H9 (cell line): ENCODE results near the gene GRK3. TPM values are rescaled to one million over a fixed set of nuclear protein-coding genes. Genes with fewer than 3 reads are reported as not detected.

Experiments
- DNase-seq: peaks from one replicate; pipeline ENCODE4 v3.0.0-alpha.2; 2017
- H2AFZ ChIP-seq: one replicate; pipeline ENCODE4 v1.6.1; 2013; ENCODE audit warnings: mild to moderate bottlenecking, low read length, control low read depth, moderate library complexity
- H2AK5ac ChIP-seq: 2 replicates; pipeline ENCODE4 v1.6.1; 2013; ENCODE audit warnings: low read length, control low read depth, mixed read lengths; ENCODE audit not compliant: insufficient read length
- H2BK120ac ChIP-seq: one replicate; pipeline ENCODE4 v1.6.1; 2013; ENCODE audit warnings: low read depth, mild to moderate bottlenecking, low read length, control low read depth, inconsistent platforms; ENCODE audit not compliant: poor library complexity, severe bottlenecking
- H2BK12ac ChIP-seq: 2 replicates; pipeline ENCODE4 v1.6.1; 2013; ENCODE audit warnings: low read length, control low read depth, mixed read lengths, low read depth; ENCODE audit not compliant: insufficient read length
- H2BK15ac ChIP-seq: 2 replicates; pipeline ENCODE4 v1.6.1; 2013; ENCODE audit warnings: low read depth, low read length, control low read depth
- H2BK20ac ChIP-seq: one replicate; pipeline ENCODE4 v1.6.1; 2013; ENCODE audit warnings: low read depth, mild to moderate bottlenecking, low read length, control low read depth, inconsistent platforms; ENCODE audit not compliant: poor library complexity, severe bottlenecking
- H2BK5ac ChIP-seq: 2 replicates; pipeline ENCODE4 v1.6.1; 2013; ENCODE audit warnings: low read length, control low read depth, mixed read lengths; ENCODE audit not compliant: insufficient read length
- H3K14ac ChIP-seq: 2 replicates; pipeline ENCODE4 v1.6.1; 2013; ENCODE audit warnings: low read length, control low read depth; ENCODE audit not compliant: insufficient read depth
- H3K18ac ChIP-seq: 2 replicates; pipeline ENCODE4 v1.6.1; 2013; ENCODE audit warnings: low read depth, mild to moderate bottlenecking, mixed read lengths, low read length, control low read depth; ENCODE audit not compliant: insufficient read length
- H3K23ac ChIP-seq: 2 replicates; pipeline ENCODE4 v1.6.1; 2013; ENCODE audit warnings: low read length, control low read depth, mixed read lengths, low read depth; ENCODE audit not compliant: insufficient read length
- H3K23me2 ChIP-seq: 2 replicates; pipeline ENCODE4 v1.6.1; 2013; ENCODE audit warnings: low read depth, mild to moderate bottlenecking, mixed read lengths, low read length, control low read depth; ENCODE audit not compliant: insufficient read length, poor library complexity, severe bottlenecking
- H3K27ac ChIP-seq: 2 replicates; pipeline ENCODE4 v1.5.1; 2013; ENCODE audit warnings: low read length, control low read depth, mixed read lengths, low read depth; ENCODE audit not compliant: insufficient read length
- H3K27me3 ChIP-seq: 2 replicates; pipeline ENCODE4 v1.6.1; 2013; ENCODE audit warnings: low read length, control low read depth, inconsistent platforms; ENCODE audit not compliant: insufficient read depth
- H3K4ac ChIP-seq: 2 replicates; pipeline ENCODE4 v1.6.1; 2013; ENCODE audit warnings: low read depth, mild to moderate bottlenecking, control low read depth, inconsistent platforms, low read length, moderate library complexity
- H3K4me1 ChIP-seq: 2 replicates; pipeline ENCODE4 v1.6.1; 2013; ENCODE audit warnings: low read length, control low read depth, inconsistent platforms; ENCODE audit not compliant: insufficient read depth
- H3K4me2 ChIP-seq: 2 replicates; pipeline ENCODE4 v1.6.1; 2013; ENCODE audit warnings: low read length, control low read depth, mixed read lengths; ENCODE audit not compliant: insufficient read length, insufficient read depth
- H3K56ac ChIP-seq: 2 replicates; pipeline ENCODE4 v1.6.1; 2013; ENCODE audit warnings: low read depth, mild to moderate bottlenecking, mixed read lengths, low read length, control low read depth; ENCODE audit not compliant: insufficient read length
- H3K79me1 ChIP-seq: 2 replicates; pipeline ENCODE4 v1.6.1; 2013; ENCODE audit warnings: low read depth, mild to moderate bottlenecking, moderate library complexity, low read length, control low read depth, inconsistent platforms; ENCODE audit not compliant: insufficient read depth, poor library complexity, severe bottlenecking
- H3K79me2 ChIP-seq: 2 replicates; pipeline ENCODE4 v1.6.1; 2013; ENCODE audit warnings: low read length, control low read depth, inconsistent platforms; ENCODE audit not compliant: insufficient read depth
- H3K9ac ChIP-seq: 2 replicates; pipeline ENCODE4 v1.6.1; 2013; ENCODE audit warnings: low read length, control low read depth, mixed read lengths; ENCODE audit not compliant: insufficient read length; ENCODE audit errors: extremely low read depth
- H3K9me3 ChIP-seq: one replicate; pipeline ENCODE4 v1.6.1; 2013; ENCODE audit warnings: low read depth, low read length, inconsistent platforms; ENCODE audit not compliant: control insufficient read depth
- H3T11ph ChIP-seq: one replicate; pipeline ENCODE4 v1.6.1; 2013; ENCODE audit warnings: mild to moderate bottlenecking, low read length, control low read depth, inconsistent platforms
- H4K20me1 ChIP-seq: one replicate; pipeline ENCODE4 v1.6.1; 2013; ENCODE audit not compliant: control insufficient read depth, insufficient read length, insufficient read depth
- H4K5ac ChIP-seq: 2 replicates; pipeline ENCODE4 v1.6.1; 2013; ENCODE audit warnings: low read depth, mild to moderate bottlenecking, mixed read lengths, low read length, control low read depth; ENCODE audit not compliant: insufficient read length
- H4K8ac ChIP-seq: replicated peaks from 2 replicates; pipeline ENCODE4 v1.6.1; 2013; ENCODE audit warnings: low read length, control low read depth, mixed read lengths, low read depth; ENCODE audit not compliant: insufficient read length
- H4K91ac ChIP-seq: 2 replicates; pipeline ENCODE4 v1.6.1; 2013; ENCODE audit warnings: low read depth, mild to moderate bottlenecking, moderate library complexity, mixed read lengths, low read length, control low read depth; ENCODE audit not compliant: insufficient read length
- H3K27ac Mint-ChIP-seq, 3 experiments: 2 replicates in 2 of 3; 3 replicates in 1 of 3; pipeline ENCODE4 v1.8.0; 2020 to 2021; ENCODE audit warnings: mixed read lengths in 3 of 3, mild to moderate bottlenecking in 1 of 3, moderate library complexity in 1 of 3
- H3K27me3 Mint-ChIP-seq: 2 replicates; pipeline ENCODE4 v1.8.0; 2021; ENCODE audit warnings: low read depth, mild to moderate bottlenecking, moderate library complexity, mixed read lengths
- H3K36me3 Mint-ChIP-seq, 3 experiments: 2 replicates in 2 of 3; 3 replicates in 1 of 3; pipeline ENCODE4 v1.8.0; 2020 to 2021; ENCODE audit warnings: low read depth in 3 of 3, mixed read lengths in 3 of 3; ENCODE audit not compliant: insufficient read depth in 1 of 3
- H3K4me1 Mint-ChIP-seq, 2 experiments: 2 replicates each; pipeline ENCODE4 v1.8.0; 2020; ENCODE audit warnings: mixed read lengths in 2 of 2
- H3K4me3 Mint-ChIP-seq, 2 experiments: 2 replicates in 1 of 2; 3 replicates in 1 of 2; pipeline ENCODE4 v1.8.0; 2020 to 2021; ENCODE audit warnings: mild to moderate bottlenecking in 2 of 2, mixed read lengths in 2 of 2, moderate library complexity in 1 of 2
- H3K9me3 Mint-ChIP-seq, 2 experiments: 2 replicates in 1 of 2; 3 replicates in 1 of 2; pipeline ENCODE4 v1.8.0; 2020; ENCODE audit warnings: mild to moderate bottlenecking in 2 of 2, mixed read lengths in 2 of 2, moderate library complexity in 1 of 2
- CTCF ChIP-seq: fragments of 200-600 bp; sonication (generic); conservative IDR thresholded peaks from 3 replicates; pipeline ENCODE4 v1.8.0; 2021; ENCODE audit warnings: antibody characterized with exemption, mild to moderate bottlenecking
- WGBS: extraction: QIAGEN DNeasy Blood & Tissue Kit; methylation state at CpG from one replicate; pipeline ENCODE4 v1.1.7; 2013; ENCODE audit warnings: missing lambda C conversion rate, low lambda C conversion rate, mixed read lengths; ENCODE audit not compliant: insufficient read length; ENCODE audit errors: extremely low coverage; 5-methylcytosine and 5-hydroxymethylcytosine counted together
- total RNA-seq: library from RNA; stranded (reverse); gene quantifications from 2 replicates; pipeline ENCODE4 v1.2.1, GENCODE V29; 2021

GRK3 gene
- total RNA-seq, 1 experiment from 2014 or later: 23.9 TPM

- no peak overlapping the region for H3K56ac ChIP-seq
- Mint-ChIP-seq H3K9me3 (no peaks in the 10 kb centered on the region), H3K4me3 (no peak overlapping the region), H3K27me3 (peaks cover 8% of the 10 kb centered on the region), H3K4me1 (peaks cover 6 to 8% of the 10 kb centered on the region in 2 experiments; a peak in 3 of 4 replicates), H3K27ac (no peak overlapping the region), H3K36me3 (no peaks in the 10 kb centered on the region)
- H2BK5ac ChIP-seq: no peak overlapping the region
- H2BK12ac ChIP-seq: no peak overlapping the region
- DNase-seq: no peak
- H3K27me3 ChIP-seq: no peaks in the 10 kb centered on the region; the same call in 1 of the 2 replicates
- no peaks in the 10 kb centered on the region for H3K23me2 ChIP-seq
- no peak overlapping the region for H3K23ac ChIP-seq
- H2BK20ac ChIP-seq: no peak overlapping the region
- H3K4me2 ChIP-seq: no peak overlapping the region
- no peak overlapping the region for H3K27ac ChIP-seq
- H2AK5ac ChIP-seq: no peak overlapping the region
- no peak overlapping the region for H3K9ac ChIP-seq
- H4K5ac ChIP-seq: no peak overlapping the region
- H3K79me1 ChIP-seq: no peaks in the 10 kb centered on the region
- no peak overlapping the region for H2BK120ac ChIP-seq
- H4K91ac ChIP-seq: no peak overlapping the region
- H2AFZ ChIP-seq: no peak overlapping the region
- H4K20me1 ChIP-seq: no peaks in the 10 kb centered on the region
- no peak overlapping the region for H4K8ac ChIP-seq
- H3K4ac ChIP-seq: no peak overlapping the region
- WGBS: no CpG with 5 or more reads among the region's 4 CpGs
- no peak for TF ChIP-seq CTCF
- H3K4me1 ChIP-seq: no peaks in the 10 kb centered on the region
- H3K9me3 ChIP-seq: no peaks in the 10 kb centered on the region
- H3K79me2 ChIP-seq: no peaks in the 10 kb centered on the region
- no peak overlapping the region for H2BK15ac ChIP-seq
- no peak overlapping the region for H3T11ph ChIP-seq
- H3K18ac ChIP-seq: no peak overlapping the region
- no peak overlapping the region for H3K14ac ChIP-seq
Observed at GRCh38 chr22:25540908-25541660, 23.4 kb upstream of the GRK3 start.
